ENCODE data around the gene TIMM21. TPM values are rescaled to one million over a fixed set of nuclear protein-coding genes. Genes with fewer than 3 reads are reported as not detected.

The TIMM21 gene
- total and polyA plus RNA-seq, 2 experiments from 2014 or later = 25.6 to 53.0 TPM

DNA sequence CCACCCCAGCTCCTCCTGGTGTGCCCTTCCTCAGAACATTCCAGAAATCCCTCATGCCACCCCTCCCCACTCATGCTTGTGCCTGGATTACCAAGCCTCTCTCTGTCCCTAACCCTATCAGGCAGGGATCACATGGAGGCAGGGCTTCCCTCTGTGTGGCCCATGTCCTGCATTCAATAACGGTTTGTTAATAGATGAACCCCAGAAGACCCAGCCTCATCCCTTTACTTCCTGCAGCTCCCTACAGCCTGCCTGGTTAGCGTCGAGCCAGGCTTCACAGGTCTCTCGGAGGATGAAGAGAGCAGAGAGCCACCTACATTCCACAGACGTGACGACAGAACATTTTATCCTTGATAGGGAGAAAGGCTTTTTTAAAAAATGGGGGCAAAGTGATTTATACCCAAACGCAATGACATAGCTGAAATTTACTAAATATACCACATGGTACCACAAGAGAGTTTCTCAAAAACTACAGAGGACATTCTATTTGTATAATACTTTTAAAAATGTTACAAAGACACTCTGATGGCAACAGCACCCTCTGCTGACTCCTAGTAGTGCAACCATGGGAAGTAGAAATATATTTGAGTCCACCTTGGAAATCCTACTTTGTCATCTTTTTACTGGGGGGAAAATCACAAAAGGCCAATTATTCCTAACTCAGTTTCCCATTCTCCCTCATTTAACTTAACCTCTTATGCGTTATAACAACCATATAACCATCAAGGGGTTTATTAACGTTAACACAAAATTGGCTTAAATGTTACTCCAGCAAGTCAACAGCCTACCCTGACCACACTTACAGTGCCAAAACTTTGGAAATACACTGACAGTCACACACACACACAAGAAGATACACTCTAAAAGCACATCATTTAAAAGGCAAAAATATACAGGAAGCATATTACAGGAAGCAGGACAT lies 31.4 kb upstream of the TIMM21 start:
- peak; percentile 58 for DNase-seq (ENCODE audit: low spot score)
- Histone ChIP-seq H3K4me2 (peak overlapping the region; percentile 44), H3K36me3 (replicated peaks; ENCODE audit: insufficient read depth, low read depth) (no peaks in the 10 kb centered on the region), H4K20me1 (ENCODE audit: insufficient read depth, poor library complexity, severe bottlenecking) (no peaks in the 10 kb centered on the region), H3K27ac (no peak overlapping the region), H2AFZ (no peak overlapping the region), H3K4me1 (ENCODE audit: insufficient read depth) (no peaks in the 10 kb centered on the region), H3K4me3 (no peak overlapping the region), H3K9me3 (ENCODE audit: low read depth) (no peaks in the 10 kb centered on the region), H3K9me2 (replicated peaks; ENCODE audit: insufficient read depth) (no peaks in the 10 kb centered on the region), H3K79me2 (no peaks in the 10 kb centered on the region), H3K27me3 (no peaks in the 10 kb centered on the region)
- WGBS (ENCODE audit: low lambda C conversion rate, missing lambda C conversion rate) = 10% methylated on average over 9 of the region's 9 CpGs
- no peak for TF ChIP-seq EZH2 (IDR thresholded peaks at IDR 0.05; ENCODE audit: borderline replicate concordance)
- TF ChIP-seq, protein P1, sequence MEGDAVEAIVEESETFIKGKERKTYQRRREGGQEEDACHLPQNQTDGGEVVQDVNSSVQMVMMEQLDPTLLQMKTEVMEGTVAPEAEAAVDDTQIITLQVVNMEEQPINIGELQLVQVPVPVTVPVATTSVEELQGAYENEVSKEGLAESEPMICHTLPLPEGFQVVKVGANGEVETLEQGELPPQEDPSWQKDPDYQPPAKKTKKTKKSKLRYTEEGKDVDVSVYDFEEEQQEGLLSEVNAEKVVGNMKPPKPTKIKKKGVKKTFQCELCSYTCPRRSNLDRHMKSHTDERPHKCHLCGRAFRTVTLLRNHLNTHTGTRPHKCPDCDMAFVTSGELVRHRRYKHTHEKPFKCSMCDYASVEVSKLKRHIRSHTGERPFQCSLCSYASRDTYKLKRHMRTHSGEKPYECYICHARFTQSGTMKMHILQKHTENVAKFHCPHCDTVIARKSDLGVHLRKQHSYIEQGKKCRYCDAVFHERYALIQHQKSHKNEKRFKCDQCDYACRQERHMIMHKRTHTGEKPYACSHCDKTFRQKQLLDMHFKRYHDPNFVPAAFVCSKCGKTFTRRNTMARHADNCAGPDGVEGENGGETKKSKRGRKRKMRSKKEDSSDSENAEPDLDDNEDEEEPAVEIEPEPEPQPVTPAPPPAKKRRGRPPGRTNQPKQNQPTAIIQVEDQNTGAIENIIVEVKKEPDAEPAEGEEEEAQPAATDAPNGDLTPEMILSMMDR (IDR thresholded peaks at IDR 0.05; ENCODE audit: poor library complexity) = peak; percentile 89

DNA sequence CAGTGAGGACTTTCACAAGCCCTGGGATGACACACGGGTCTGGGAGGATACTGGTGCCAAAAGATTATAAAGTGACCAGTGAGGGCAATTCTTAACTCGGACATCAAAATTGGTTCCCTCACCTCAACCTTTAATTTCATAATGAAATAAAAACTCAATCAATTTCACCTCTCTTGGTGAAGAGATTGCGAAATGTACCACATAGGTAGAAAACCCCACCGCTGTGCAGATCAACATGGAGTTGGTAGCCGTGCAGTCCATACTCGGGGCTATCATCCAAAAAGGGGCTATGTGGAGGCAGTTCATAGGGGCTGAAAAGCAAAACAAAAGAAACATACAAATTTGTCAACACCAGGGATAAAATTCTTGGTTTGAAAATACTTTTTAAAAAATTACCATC lies 25.1 kb upstream of the TIMM21 start:
- no peaks in the 10 kb centered on the region for H3K9me2 ChIP-seq (replicated peaks; ENCODE audit: insufficient read depth)
- H3K4me2 ChIP-seq = no peak overlapping the region
- H3K36me3 ChIP-seq (replicated peaks; ENCODE audit: insufficient read depth, low read depth) = no peaks in the 10 kb centered on the region
- TF ChIP-seq, protein P1 (IDR thresholded peaks at IDR 0.05; ENCODE audit: poor library complexity) = no peak
- TF ChIP-seq EZH2 (IDR thresholded peaks at IDR 0.05; ENCODE audit: borderline replicate concordance) (no peak), EZH2phosphoT487 (IDR thresholded peaks at IDR 0.05; ENCODE audit: low read depth, severe bottlenecking, unreplicated experiment) (no peak)
- H3K4me1 ChIP-seq (ENCODE audit: insufficient read depth) = no peaks in the 10 kb centered on the region
- no peaks in the 10 kb centered on the region for H3K27me3 ChIP-seq
- DNase-seq (ENCODE audit: low spot score) = no peak
- no peak overlapping the region for H2AFZ ChIP-seq
- no peaks in the 10 kb centered on the region for H4K20me1 ChIP-seq (ENCODE audit: insufficient read depth, poor library complexity, severe bottlenecking)
- no peak overlapping the region for H3K27ac ChIP-seq
- over 99% methylated on average over 6 of the region's 6 CpGs for WGBS (ENCODE audit: low lambda C conversion rate, missing lambda C conversion rate)
- no peaks in the 10 kb centered on the region for H3K9me3 ChIP-seq (ENCODE audit: low read depth)
- H3K4me3 ChIP-seq = no peak overlapping the region
- H3K79me2 ChIP-seq = no peaks in the 10 kb centered on the region

DNA sequence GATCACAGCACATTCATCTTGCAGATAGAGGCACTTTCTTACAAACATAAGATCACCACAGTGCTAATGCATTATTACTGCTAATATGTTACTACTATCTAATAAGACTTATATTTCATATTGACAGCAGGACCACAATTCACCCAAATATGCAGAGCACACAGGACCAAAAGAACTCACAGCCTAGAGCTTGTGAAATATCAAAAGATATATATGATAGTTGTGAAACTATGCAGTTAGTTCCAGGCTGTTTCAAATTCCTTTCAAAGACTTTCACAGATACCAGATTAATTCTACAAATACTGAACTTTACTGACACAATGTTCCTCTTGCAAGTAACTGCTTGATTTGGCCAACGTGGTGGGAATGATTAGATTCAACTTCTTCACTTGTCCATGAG lies 23.7 kb upstream of the TIMM21 start:
- Histone ChIP-seq H3K4me1 (ENCODE audit: insufficient read depth) (no peaks in the 10 kb centered on the region), H3K79me2 (no peaks in the 10 kb centered on the region), H3K9me2 (replicated peaks; ENCODE audit: insufficient read depth) (no peaks in the 10 kb centered on the region), H3K4me3 (no peak overlapping the region), H3K36me3 (replicated peaks; ENCODE audit: insufficient read depth, low read depth) (no peaks in the 10 kb centered on the region), H3K27me3 (no peaks in the 10 kb centered on the region), H3K4me2 (no peak overlapping the region), H2AFZ (no peak overlapping the region), H4K20me1 (ENCODE audit: insufficient read depth, poor library complexity, severe bottlenecking) (no peaks in the 10 kb centered on the region), H3K9me3 (ENCODE audit: low read depth) (no peaks in the 10 kb centered on the region), H3K27ac (no peak overlapping the region)
- no peak for TF ChIP-seq EZH2phosphoT487 (IDR thresholded peaks at IDR 0.05; ENCODE audit: low read depth, severe bottlenecking, unreplicated experiment)
- TF ChIP-seq, protein P1 (IDR thresholded peaks at IDR 0.05; ENCODE audit: poor library complexity) = no peak
- no peak for TF ChIP-seq EZH2 (IDR thresholded peaks at IDR 0.05; ENCODE audit: borderline replicate concordance)
- 74% methylated on average over 1 of the region's 1 CpG for WGBS (ENCODE audit: low lambda C conversion rate, missing lambda C conversion rate)
- no peak for DNase-seq (ENCODE audit: low spot score)

Measured in hepatocyte (in vitro differentiated cells).